ENCODE results near the gene IFI27L2. TPM values are rescaled to one million over a fixed set of nuclear protein-coding genes. Genes with fewer than 3 reads are reported as not detected.

The IFI27L2 gene
- total RNA-seq, 4 donors from 2014 or later, result 32.8 to 108 (median 74.6) TPM; not detected in 1

- Histone ChIP-seq H3K36me3 (no peaks in the 10 kb centered on the region), H3K4me1 (no peaks in the 10 kb centered on the region), H3K9me3 (no peaks in the 10 kb centered on the region), H3K27me3 (no peaks in the 10 kb centered on the region), H3K27ac (no peak overlapping the region), H3K4me3 (no peak overlapping the region)
- intact Hi-C loops (cut with DNase I; ENCODE audit: low total_unique reads), result loop anchor here (5.0 kb wide), 1 partner anchor 102 kb away; no protein-coding TSS in a partner anchor
- TF ChIP-seq EP300 (IDR thresholded peaks at IDR 0.05; ENCODE audit: low read depth), result no peak
- TF ChIP-seq POLR2AphosphoS5 (IDR thresholded peaks at IDR 0.05), result no peak
- no peak for TF ChIP-seq CTCF (IDR thresholded peaks at IDR 0.05)
- TF ChIP-seq POLR2A (IDR thresholded peaks at IDR 0.05), result no peak
- DNase-seq, result no peak
- WGBS, 2 donors (ENCODE audit: low coverage in 1 of 2), result 75 to 87% methylated on average over 1 to 5 of the region's 5 CpGs
- in situ Hi-C loops (cut with MboI; ENCODE audit: low pct_ligation_motif_present in 1 of 4, low pct_unique_long_range_greater_than_20kb in 1 of 4, low sequenced_read_pairs in 3 of 4), result loop anchor here (5.0 to 10.0 kb wide), 3 partner anchors 97 to 105 kb away; no protein-coding TSS in a partner anchor
Measured at GRCh38 chr14:94139421-94139820, 10.0 kb upstream of the IFI27L2 start.

DNA sequence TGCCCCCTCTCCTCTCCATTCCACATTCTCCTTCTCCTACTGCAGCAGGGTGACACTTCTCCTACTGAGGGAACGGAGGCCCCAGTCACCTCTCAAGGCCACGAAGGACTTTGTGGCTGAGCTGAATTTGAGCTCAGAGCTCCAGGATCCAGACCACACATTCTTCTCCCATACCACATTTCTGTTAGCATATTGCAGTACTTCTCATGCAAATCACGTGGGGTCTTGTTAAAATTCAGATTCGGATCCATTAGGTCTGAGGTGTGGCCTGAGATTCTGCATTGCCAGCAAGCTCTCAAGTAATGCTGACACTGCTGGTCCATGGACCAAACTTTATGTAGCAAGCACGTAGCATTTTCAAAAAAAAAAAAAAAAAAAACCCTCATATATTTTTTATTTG is 9.6 kb upstream of the IFI27L2 start:
- Histone ChIP-seq H3K9me3 (no peaks in the 10 kb centered on the region), H3K4me3 (no peak overlapping the region), H3K27me3 (no peaks in the 10 kb centered on the region), H3K27ac (no peak overlapping the region), H3K36me3 (no peaks in the 10 kb centered on the region), H3K4me1 (no peaks in the 10 kb centered on the region)
- 67 to 78% methylated on average over 5 of the region's 5 CpGs for WGBS, 2 donors (ENCODE audit: low coverage in 1 of 2)
- intact Hi-C loops (cut with DNase I; ENCODE audit: low total_unique reads), result loop anchor here (5.0 kb wide), 1 partner anchor 102 kb away; no protein-coding TSS in a partner anchor
- TF ChIP-seq POLR2A (IDR thresholded peaks at IDR 0.05) (no peak), POLR2AphosphoS5 (IDR thresholded peaks at IDR 0.05) (no peak), CTCF (IDR thresholded peaks at IDR 0.05) (no peak), EP300 (IDR thresholded peaks at IDR 0.05; ENCODE audit: low read depth) (no peak)
- in situ Hi-C loops (cut with MboI; ENCODE audit: low pct_ligation_motif_present in 1 of 4, low pct_unique_long_range_greater_than_20kb in 1 of 4, low sequenced_read_pairs in 3 of 4), result loop anchor here (5.0 to 10.0 kb wide), 3 partner anchors 97 to 104 kb away; no protein-coding TSS in a partner anchor
- DNase-seq, result no peak

DNA sequence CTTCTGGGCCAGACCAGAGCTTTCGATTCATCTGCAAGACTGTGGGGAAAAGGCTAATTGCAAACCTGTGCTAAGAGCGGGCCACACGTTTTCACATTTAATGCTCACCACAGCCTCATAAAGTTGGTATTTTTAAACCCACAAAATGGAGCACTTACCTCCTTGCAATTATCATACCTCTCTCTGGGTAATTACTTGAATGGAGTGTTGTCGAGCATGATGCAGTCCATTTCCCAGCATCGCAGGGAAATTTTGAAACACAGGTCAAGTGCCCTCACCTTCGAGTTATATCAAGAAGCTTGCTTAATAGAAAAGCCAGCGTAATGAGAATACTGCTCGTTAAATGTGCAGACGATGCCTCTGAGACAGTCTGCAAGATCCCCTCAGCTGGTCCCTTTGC is 8.8 kb upstream of the IFI27L2 start:
- WGBS, 2 donors (ENCODE audit: low coverage in 1 of 2), result 77 to 83% methylated on average over 5 to 9 of the region's 9 CpGs
- in situ Hi-C loops (cut with MboI; ENCODE audit: low pct_ligation_motif_present in 1 of 4, low pct_unique_long_range_greater_than_20kb in 1 of 4, low sequenced_read_pairs in 3 of 4), result loop anchor here (5.0 to 10.0 kb wide), 3 partner anchors 96 to 103 kb away; no protein-coding TSS in a partner anchor

More for the DNA sequence above, 8.8 kb upstream of the IFI27L2 start:
- DNase-seq, result no peak
- H3K27ac ChIP-seq, result no peak overlapping the region
- intact Hi-C loops (cut with DNase I; ENCODE audit: low total_unique reads), result loop anchor here (5.0 kb wide), 1 partner anchor 101 kb away; no protein-coding TSS in a partner anchor
- TF ChIP-seq POLR2AphosphoS5 (IDR thresholded peaks at IDR 0.05) (no peak), CTCF (IDR thresholded peaks at IDR 0.05) (no peak), EP300 (IDR thresholded peaks at IDR 0.05; ENCODE audit: low read depth) (no peak), POLR2A (IDR thresholded peaks at IDR 0.05) (no peak)
- no peaks in the 10 kb centered on the region for H3K36me3 ChIP-seq
- H3K4me3 ChIP-seq, result no peak overlapping the region
- H3K9me3 ChIP-seq, result no peaks in the 10 kb centered on the region
- H3K4me1 ChIP-seq, result no peaks in the 10 kb centered on the region
- no peaks in the 10 kb centered on the region for H3K27me3 ChIP-seq

Measured in transverse colon (tissue), 4 donors.